SJCRH30 (cell line): ENCODE results near the gene FCRLA. TPM values are rescaled to one million over a fixed set of nuclear protein-coding genes. Genes with fewer than 3 reads are reported as not detected.
"Not testable (repeated sequence)": the region's sequence is repeated elsewhere in the genome, so short reads cannot be mapped to it uniquely, and the experiment has no call there.

Source experiments
- DNase-seq, 2 experiments: peaks; one replicate each; pipeline ENCODE4 v3.0.0-alpha.2; 2015 to 2020
- H3K27ac ChIP-seq: fragments of 250-450 bp; sonication (Bioruptor Pico); 2 replicates; pipeline ENCODE4 v1.5.1; 2020; ENCODE audit warnings: mild to moderate bottlenecking, moderate library complexity
- H3K27me3 ChIP-seq: fragments of 250-450 bp; sonication (Bioruptor Pico); 2 replicates; pipeline ENCODE4 v1.5.1; 2020; ENCODE audit warnings: mild to moderate bottlenecking, moderate library complexity
- H3K36me3 ChIP-seq: fragments of 250-450 bp; sonication (Bioruptor Pico); 2 replicates; pipeline ENCODE4 v1.5.1; 2020; ENCODE audit warnings: mild to moderate bottlenecking, moderate library complexity
- H3K4me1 ChIP-seq: fragments of 250-450 bp; sonication (Bioruptor Pico); 2 replicates; pipeline ENCODE4 v1.5.1; 2020; ENCODE audit warnings: mild to moderate bottlenecking, moderate library complexity
- H3K4me3 ChIP-seq: fragments of 250-450 bp; sonication (Bioruptor Pico); 2 replicates; pipeline ENCODE4 v1.5.1; 2020; ENCODE audit warnings: mild to moderate bottlenecking, moderate library complexity
- H3K9me3 ChIP-seq: fragments of 250-450 bp; sonication (Bioruptor Pico); replicated peaks from 2 replicates; pipeline ENCODE4 v1.5.1; 2020; ENCODE audit warnings: mild to moderate bottlenecking, moderate library complexity
- total RNA-seq: library from RNA; depleted of rRNA; stranded (reverse); fragments of >200 nt; shearing (Covaris generic); gene quantifications from 2 replicates; pipeline ENCODE4 v1.2.3, GENCODE V29; 2014

FCRLA gene
- total RNA-seq, 1 experiment from 2014 or later, result 168 TPM

- no peaks in the 10 kb centered on the region for H3K36me3 ChIP-seq
- H3K4me3 ChIP-seq, result no peak overlapping the region
- no peaks in the 10 kb centered on the region for H3K9me3 ChIP-seq
- no peak overlapping the region for H3K27ac ChIP-seq
- H3K4me1 ChIP-seq, result peaks cover 4% of the 10 kb centered on the region; the same call in 1 of the 2 replicates
- peak in 1 of 2 experiments; percentile 17 for DNase-seq
- H3K27me3 ChIP-seq, result no peaks in the 10 kb centered on the region
Measured at GRCh38 chr1:161721738-161722343, 14.8 kb downstream of the FCRLA start.

GRCh38 chr1:161722406-161722805 is 15.4 kb downstream of the FCRLA start:
- H3K9me3 ChIP-seq, result no peaks in the 10 kb centered on the region
- H3K4me1 ChIP-seq, result peaks cover 4% of the 10 kb centered on the region; the same call in 1 of the 2 replicates
- no peak for DNase-seq
- no peak overlapping the region for H3K4me3 ChIP-seq
- no peak overlapping the region for H3K27ac ChIP-seq
- H3K36me3 ChIP-seq, result no peaks in the 10 kb centered on the region
- no peaks in the 10 kb centered on the region for H3K27me3 ChIP-seq

- no peak for DNase-seq
- H3K27me3 ChIP-seq, result no peaks in the 10 kb centered on the region
- H3K4me3 ChIP-seq, result no peak overlapping the region
- no peaks in the 10 kb centered on the region for H3K9me3 ChIP-seq
- H3K36me3 ChIP-seq, result no peaks in the 10 kb centered on the region
- peaks cover 6% of the 10 kb centered on the region for H3K4me1 ChIP-seq
- no peak overlapping the region for H3K27ac ChIP-seq
Measured at GRCh38 chr1:161723459-161724141, 16.6 kb downstream of the FCRLA start.

GRCh38 chr1:161725258-161725907 is 18.4 kb downstream of the FCRLA start:
- Histone ChIP-seq H3K4me1 (peaks cover 22% of the 10 kb centered on the region), H3K4me3 (peak overlapping the region; percentile 94), H3K27ac (peak overlapping the region; percentile 100)
- DNase-seq, result peak; percentile 40 to 51
- not testable (repeated sequence) for H3K9me3 ChIP-seq, H3K27me3 ChIP-seq, H3K36me3 ChIP-seq

GRCh38 chr1:161725908-161726472 is 19.0 kb downstream of the FCRLA start:
- peaks cover 28% of the 10 kb centered on the region for H3K4me1 ChIP-seq
- peak overlapping the region; percentile 100 for H3K27ac ChIP-seq
- peak overlapping the region; percentile 94 for H3K4me3 ChIP-seq
- H3K36me3 ChIP-seq, result no peaks in the 10 kb centered on the region
- no peaks in the 10 kb centered on the region for H3K9me3 ChIP-seq
- H3K27me3 ChIP-seq, result no peaks in the 10 kb centered on the region
- peak; percentile 51 to 63 for DNase-seq

- Histone ChIP-seq H3K4me1 (peaks cover 35% of the 10 kb centered on the region), H3K27me3 (no peaks in the 10 kb centered on the region), H3K27ac (peak overlapping the region; percentile 100), H3K9me3 (no peaks in the 10 kb centered on the region), H3K4me3 (peak overlapping the region; percentile 94), H3K36me3 (no peaks in the 10 kb centered on the region)
- peak; percentile 92 to 95 for DNase-seq
Measured at GRCh38 chr1:161726473-161727255, 19.6 kb downstream of the FCRLA start.

GRCh38 chr1:161727256-161727924 is 20.4 kb downstream of the FCRLA start:
- H3K27me3 ChIP-seq, result no peaks in the 10 kb centered on the region
- peak; percentile 54 to 68 for DNase-seq
- H3K9me3 ChIP-seq, result no peaks in the 10 kb centered on the region
- peak overlapping the region; percentile 100 for H3K27ac ChIP-seq
- H3K4me3 ChIP-seq, result peak overlapping the region; percentile 94
- H3K4me1 ChIP-seq, result peaks cover 33% of the 10 kb centered on the region
- H3K36me3 ChIP-seq, result no peaks in the 10 kb centered on the region

- Histone ChIP-seq H3K27ac (peak overlapping the region; percentile 100), H3K27me3 (no peaks in the 10 kb centered on the region)
- DNase-seq, result peak; percentile 77 to 95
Measured at GRCh38 chr1:161728376-161729226, 21.6 kb downstream of the FCRLA start.

GRCh38 chr1:161730050-161730564 is 23.1 kb downstream of the FCRLA start:
- peak in 1 of 2 experiments; percentile 15 for DNase-seq
- H3K4me1 ChIP-seq, result peaks cover 32% of the 10 kb centered on the region
- H3K27ac ChIP-seq, result peak overlapping the region; percentile 100
- no peaks in the 10 kb centered on the region for H3K36me3 ChIP-seq
- no peak overlapping the region for H3K4me3 ChIP-seq
- no peaks in the 10 kb centered on the region for H3K9me3 ChIP-seq
- H3K27me3 ChIP-seq, result no peaks in the 10 kb centered on the region

More at GRCh38 chr1:161728376-161729226, 21.6 kb downstream of the FCRLA start:
- Histone ChIP-seq H3K4me1 (peaks cover 32% of the 10 kb centered on the region), H3K9me3 (no peaks in the 10 kb centered on the region), H3K4me3 (peak overlapping the region; percentile 94), H3K36me3 (no peaks in the 10 kb centered on the region)

- H3K36me3 ChIP-seq, result no peaks in the 10 kb centered on the region
- no peaks in the 10 kb centered on the region for H3K9me3 ChIP-seq
- no peak for DNase-seq
- H3K27me3 ChIP-seq, result no peaks in the 10 kb centered on the region
- peak overlapping the region; percentile 100; the same call in 1 of the 2 replicates for H3K27ac ChIP-seq
- H3K4me3 ChIP-seq, result no peak overlapping the region
- peaks cover 32% of the 10 kb centered on the region for H3K4me1 ChIP-seq
Measured at GRCh38 chr1:161731241-161731640, 24.2 kb downstream of the FCRLA start.

- no peak for DNase-seq
- H3K9me3 ChIP-seq, result no peaks in the 10 kb centered on the region
- H3K27me3 ChIP-seq, result no peaks in the 10 kb centered on the region
- H3K4me1 ChIP-seq, result peaks cover 32% of the 10 kb centered on the region
- no peaks in the 10 kb centered on the region for H3K36me3 ChIP-seq
- no peak overlapping the region for H3K4me3 ChIP-seq
- no peak overlapping the region for H3K27ac ChIP-seq
Measured at GRCh38 chr1:161731981-161732718, 25.1 kb downstream of the FCRLA start.

- peaks cover 31% of the 10 kb centered on the region for H3K4me1 ChIP-seq
- H3K27me3 ChIP-seq, result no peaks in the 10 kb centered on the region
- H3K27ac ChIP-seq, result no peak overlapping the region
- no peak overlapping the region for H3K4me3 ChIP-seq
- DNase-seq, result no peak
- H3K9me3 ChIP-seq, result no peaks in the 10 kb centered on the region
- no peaks in the 10 kb centered on the region for H3K36me3 ChIP-seq
Measured at GRCh38 chr1:161733526-161733925, 26.5 kb downstream of the FCRLA start.
